H1 (cell line): ENCODE measurements around the gene LDLRAD3. TPM values are rescaled to one million over a fixed set of nuclear protein-coding genes. Genes with fewer than 3 reads are reported as not detected.

ENCODE experiments used
- CTCF ChIA-PET: fragments of 300-600 bp; sonication (Branson Sonifier 250); formaldehyde crosslinking; loops from one replicate; lab custom pipeline; 2021; ENCODE audit not compliant: partially characterized antibody; lab: Charles Lee
- POLR2A ChIA-PET: fragments of 300-600 bp; sonication (Branson Sonifier 250); formaldehyde crosslinking; loops from one replicate; lab custom pipeline; 2021; ENCODE audit warnings: inconsistent platforms; ENCODE audit not compliant: partially characterized antibody; lab: Charles Lee
- DNase-seq, 2 experiments: peaks; one replicate each; pipeline versions ENCODE4 v3.0.0 to v3.0.0-alpha.2; 2010 to 2022; ENCODE audit warnings: low spot score in 2 of 2, low read depth in 1 of 2, mixed read lengths in 1 of 2
- FAIRE-seq: peaks from 2 replicates; lab custom pipeline; 2011; peaks lifted over from hg19 to GRCh38; lab: Jason Lieb, UNC
- H2AFZ ChIP-seq: 2 replicates; pipeline ENCODE4 v1.8.1; 2012; ENCODE audit warnings: low read length, inconsistent platforms
- H2AK5ac ChIP-seq: 2 replicates; pipeline ENCODE4 v1.6.1; 2013; ENCODE audit warnings: low read depth, low read length
- H2BK120ac ChIP-seq: replicated peaks from 2 replicates; pipeline ENCODE3; 2013; ENCODE audit warnings: low read depth, low read length, inconsistent platforms
- H2BK12ac ChIP-seq: 2 replicates; pipeline ENCODE4 v1.6.1; 2013; ENCODE audit warnings: low read depth, low read length
- H2BK15ac ChIP-seq: 2 replicates; pipeline ENCODE4 v1.6.1; 2013; ENCODE audit warnings: low read length
- H2BK20ac ChIP-seq: 2 replicates; pipeline ENCODE4 v1.6.1; 2013; ENCODE audit warnings: low read length
- H2BK5ac ChIP-seq: 2 replicates; pipeline ENCODE4 v1.6.1; 2013; ENCODE audit warnings: low read depth, low read length
- H3K14ac ChIP-seq: 2 replicates; pipeline ENCODE4 v1.6.1; 2013; ENCODE audit warnings: inconsistent platforms; ENCODE audit not compliant: insufficient read length
- H3K18ac ChIP-seq: 2 replicates; pipeline ENCODE4 v1.6.1; 2013; ENCODE audit warnings: low read length; ENCODE audit errors: extremely low read depth
- H3K23ac ChIP-seq: 2 replicates; pipeline ENCODE4 v1.6.1; 2013; ENCODE audit warnings: inconsistent platforms; ENCODE audit not compliant: insufficient read length
- H3K23me2 ChIP-seq: 2 replicates; pipeline ENCODE4 v1.6.1; 2013; ENCODE audit warnings: low read depth, low read length
- H3K27ac ChIP-seq: 2 replicates; pipeline ENCODE4 v1.6.1; 2011; ENCODE audit warnings: low read depth, low read length, inconsistent platforms
- H3K27me3 ChIP-seq, 4 experiments: replicated peaks in 1 of 4; 1 replicate in 1 of 4; 2 replicates in 3 of 4; pipeline versions ENCODE4 v1.6.1 to v1.8.1; 2011 to 2013; ENCODE audit warnings: low read length in 3 of 4, mild to moderate bottlenecking in 3 of 4, inconsistent platforms in 2 of 4, mixed read lengths in 2 of 4, moderate library complexity in 1 of 4; ENCODE audit not compliant: control insufficient read depth in 3 of 4, insufficient read depth in 3 of 4; ENCODE audit errors: extremely low read depth in 1 of 4
- H3K36me3 ChIP-seq, 4 experiments: 2 replicates each; pipeline versions ENCODE4 v1.6.1 to v1.8.1; 2011 to 2013; ENCODE audit warnings: mild to moderate bottlenecking in 4 of 4, low read length in 3 of 4, moderate library complexity in 2 of 4, control low read depth in 1 of 4, inconsistent platforms in 1 of 4; ENCODE audit not compliant: insufficient read depth in 4 of 4, control insufficient read depth in 2 of 4
- H3K4ac ChIP-seq: replicated peaks from 2 replicates; pipeline ENCODE3; 2013; ENCODE audit warnings: low read length, low read depth, mixed read lengths, inconsistent platforms; ENCODE audit not compliant: insufficient read length
- H3K4me1 ChIP-seq, 4 experiments: replicated peaks in 1 of 4; 1 replicate in 1 of 4; 2 replicates in 3 of 4; pipeline versions ENCODE4 v1.6.1 to v1.8.1; 2011 to 2013; ENCODE audit warnings: low read length in 3 of 4, inconsistent platforms in 2 of 4, mixed read lengths in 1 of 4; ENCODE audit not compliant: insufficient read depth in 4 of 4, control insufficient read depth in 3 of 4
- H3K4me2 ChIP-seq, 2 experiments: 2 replicates each; pipeline versions ENCODE4 v1.6.1 to v1.8.1; 2011 to 2013; ENCODE audit warnings: low read depth in 2 of 2, low read length in 2 of 2, control low read depth in 1 of 2, inconsistent platforms in 1 of 2, mild to moderate bottlenecking in 1 of 2; ENCODE audit not compliant: insufficient read depth in 1 of 2
- H3K4me3 ChIP-seq, 4 experiments: fragments of 200-600, 300-600 bp in 1 of 4; sonication (generic), shearing (Covaris generic), sonication (Bioruptor Twin) in 1 of 4; 2 replicates each; pipeline versions ENCODE4 v1.5.1 to v1.8.1; 2011 to 2016; ENCODE audit warnings: low read length in 4 of 4, low read depth in 3 of 4, control low read depth in 2 of 4, inconsistent platforms in 2 of 4, mild to moderate bottlenecking in 2 of 4, mixed read lengths in 1 of 4, moderate library complexity in 1 of 4; ENCODE audit not compliant: insufficient read depth in 2 of 4; ENCODE audit errors: extremely low read depth in 1 of 4
- H3K56ac ChIP-seq: replicated peaks from 2 replicates; pipeline ENCODE3; 2013; ENCODE audit warnings: low read depth, mild to moderate bottlenecking, mixed read lengths, low read length, inconsistent platforms; ENCODE audit not compliant: insufficient read length
- H3K79me1 ChIP-seq: 2 replicates; pipeline ENCODE4 v1.6.1; 2013; ENCODE audit warnings: low read depth, low read length, control low read depth
- H3K79me2 ChIP-seq, 2 experiments: 2 replicates each; pipeline versions ENCODE4 v1.6.1 to v1.8.1; 2012 to 2013; ENCODE audit warnings: low read length in 2 of 2, mild to moderate bottlenecking in 2 of 2, inconsistent platforms in 1 of 2; ENCODE audit not compliant: insufficient read depth in 2 of 2, control insufficient read depth in 1 of 2
- H3K9ac ChIP-seq, 4 experiments: replicated peaks in 1 of 4; 1 replicate in 1 of 4; 2 replicates in 3 of 4; pipeline versions ENCODE4 v1.6.1 to v1.8.1; 2011 to 2013; ENCODE audit warnings: low read depth in 3 of 4, low read length in 3 of 4, control low read depth in 2 of 4, mild to moderate bottlenecking in 2 of 4, moderate library complexity in 2 of 4, inconsistent platforms in 1 of 4; ENCODE audit errors: extremely low read depth in 1 of 4
- H3K9me3 ChIP-seq, 2 experiments: 2 replicates each; pipeline versions ENCODE4 v1.6.1 to v1.8.1; 2012 to 2013; ENCODE audit warnings: mild to moderate bottlenecking in 2 of 2, moderate library complexity in 2 of 2, control low read depth in 1 of 2, inconsistent platforms in 1 of 2, low read depth in 1 of 2, low read length in 1 of 2, mixed read lengths in 1 of 2; ENCODE audit not compliant: insufficient read depth in 2 of 2
- H4K20me1 ChIP-seq, 2 experiments: replicated peaks in 1 of 2; 2 replicates each; pipeline versions ENCODE3 to v1.8.1; 2011 to 2013; ENCODE audit warnings: inconsistent platforms in 2 of 2, low read length in 2 of 2, mild to moderate bottlenecking in 1 of 2; ENCODE audit not compliant: insufficient read depth in 2 of 2, control insufficient read depth in 1 of 2
- H4K5ac ChIP-seq: 2 replicates; pipeline ENCODE4 v1.6.1; 2013; ENCODE audit warnings: low read length, low read depth, mixed read lengths, inconsistent platforms; ENCODE audit not compliant: insufficient read length
- H4K8ac ChIP-seq: 2 replicates; pipeline ENCODE4 v1.8.0; 2013; ENCODE audit warnings: mild to moderate bottlenecking, moderate library complexity, low read length, inconsistent platforms; ENCODE audit not compliant: insufficient read depth; ENCODE audit errors: extremely low read depth
- H4K91ac ChIP-seq: replicated peaks from 2 replicates; pipeline ENCODE3; 2013; ENCODE audit warnings: low read length, mixed read lengths, inconsistent platforms; ENCODE audit not compliant: insufficient read length
- SP4 ChIP-seq: IDR thresholded peaks from 2 replicates; pipeline ENCODE4 v1.6.1; 2012; ENCODE audit warnings: low read length, inconsistent platforms
- WGBS, 2 experiments: shearing (Covaris generic) in 1 of 2; methylation state at CpG; one replicate each; pipeline versions ENCODE4 v1.1.6 to v1.1.7; 2013 to 2015; ENCODE audit warnings: low lambda C conversion rate in 2 of 2, mixed read lengths in 2 of 2, inconsistent platforms in 1 of 2, low coverage in 1 of 2, missing lambda C conversion rate in 1 of 2; ENCODE audit not compliant: insufficient replicate concordance in 2 of 2, insufficient coverage in 1 of 2, insufficient read length in 1 of 2; ENCODE audit errors: extremely low coverage in 1 of 2, missing lambda C conversion rate in 1 of 2; 5-methylcytosine and 5-hydroxymethylcytosine counted together
- polyA plus RNA-seq, 7 experiments: library from polyadenylated mRNA; depleted of rRNA in 3 of 7; stranded (reverse) in 5 of 7; unstranded in 2 of 7; fragments of >200 nt in 5 of 7; fragments of 200-250 nt in 2 of 7; gene quantifications; 1 replicate in 5 of 7; 2 replicates in 1 of 7; 4 replicates in 1 of 7; pipeline versions ENCODE4 v1.2.1 to v1.2.3, GENCODE V29; 2011 to 2013; ENCODE audit warnings: missing spikeins in 2 of 7, mixed read lengths in 2 of 7
- total RNA-seq: library from RNA; stranded (reverse); fragmentation: NEBNext Ultra II Directional; extraction: Animal tissue kit (Norgen Biotek cat#: 25700); gene quantifications from 2 replicates; pipeline ENCODE4 v1.2.1, GENCODE V29; 2021

LDLRAD3 gene
- total and polyA plus RNA-seq, 2 of the 8 experiments (the other 6 are each of a cell fraction or from before 2014, with no cell fraction given): 18.6 to 22.8 TPM

DNA sequence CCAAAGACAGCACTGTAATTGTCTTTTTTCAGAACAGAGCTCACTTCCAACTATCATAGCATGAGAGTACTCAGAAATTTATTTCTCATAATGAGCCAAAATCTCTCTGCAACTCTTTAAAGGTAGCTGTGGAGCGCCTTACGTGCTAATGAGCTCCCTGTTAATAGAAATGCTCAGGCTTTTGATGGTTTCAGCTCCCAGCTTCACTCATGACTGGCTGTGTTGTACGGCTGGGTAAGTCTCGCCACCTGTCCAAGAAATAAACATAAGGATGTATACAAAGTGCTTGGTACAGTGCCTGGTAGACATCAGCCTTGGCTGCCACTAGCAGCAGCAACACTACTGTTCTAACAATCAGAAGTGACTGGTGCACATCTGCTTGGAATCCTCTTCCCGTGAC is 109.4 kb downstream of the LDLRAD3 start:
- Histone ChIP-seq H4K20me1 (peaks cover 0 to 3% of the 10 kb centered on the region in 2 experiments), H4K8ac (no peak overlapping the region), H3K9ac (no peak overlapping the region), H2BK5ac (no peak overlapping the region), H3K27me3 (no peaks in the 10 kb centered on the region), H2BK120ac (no peak overlapping the region), H2AK5ac (no peak overlapping the region), H3K79me2 (no peaks in the 10 kb centered on the region; a peak in 1 of 4 replicates), H3K23ac (no peak overlapping the region), H3K4me3 (no peak overlapping the region), H2BK15ac (no peak overlapping the region), H3K18ac (no peak overlapping the region), H2BK20ac (no peak overlapping the region), H3K36me3 (no peaks in the 10 kb centered on the region), H3K56ac (no peak overlapping the region), H3K23me2 (peaks cover 5% of the 10 kb centered on the region; the same call in 1 of the 2 replicates), H3K27ac (no peak overlapping the region), H3K79me1 (0 out of 2 replicates have a peak, but pooled peaks cover 5% of the 10 kb centered on the region), H4K91ac (no peak overlapping the region), H3K9me3 (no peaks in the 10 kb centered on the region), H4K5ac (no peak overlapping the region), H2AFZ (no peak overlapping the region), H3K4me2 (no peak overlapping the region), H3K4me1 (peaks cover 0 to 16% (median 12%) of the 10 kb centered on the region in 4 experiments; a peak in 3 of 7 replicates), H2BK12ac (no peak overlapping the region), H3K4ac (no peak overlapping the region), H3K14ac (no peak overlapping the region)
- POLR2A ChIA-PET: no interaction called here
- CTCF ChIA-PET: interaction anchor here (0.6 to 5.9 kb wide), 12 partner anchors 10 to 253 kb away, joined by 3 to 54 read pairs (median 4); no protein-coding TSS in a partner anchor
- FAIRE-seq (no peak), DNase-seq (no peak)
- TF ChIP-seq SP4: no peak
- 94% methylated on average over 5 of the region's 5 CpGs; no CpG with 5 or more reads in 1 of the 2 experiments for WGBS, 2 experiments
